ENCODE data around the gene RFC2. TPM values are rescaled to one million over a fixed set of nuclear protein-coding genes. Genes with fewer than 3 reads are reported as not detected.
"Not testable (repeated sequence)": the region's sequence is repeated elsewhere in the genome, so short reads cannot be mapped to it uniquely, and the experiment has no call there.

Gene RFC2
- total and polyA plus RNA-seq, 2 experiments from 2014 or later: 14.6 to 69.2 TPM

DNA sequence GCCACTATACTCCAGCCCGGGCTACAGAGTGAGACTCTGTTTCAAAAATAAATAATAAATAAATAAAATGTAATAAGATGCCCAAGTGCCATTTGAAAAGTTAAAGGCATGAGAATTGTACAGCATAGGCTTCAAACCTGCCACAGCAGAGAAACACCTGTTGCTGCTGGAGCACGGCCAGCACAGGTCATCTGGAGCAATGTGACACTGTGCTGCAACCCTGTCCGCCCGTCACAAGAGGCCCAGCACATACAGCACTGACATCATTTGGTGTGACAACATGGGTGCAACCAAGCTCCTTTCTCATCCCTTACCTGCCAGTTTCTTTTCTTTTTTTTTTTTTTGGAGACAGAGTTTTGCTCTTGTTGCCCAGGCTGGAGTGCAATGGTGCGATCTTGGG lies 1.3 kb downstream of the RFC2 start:
- TF ChIP-seq, protein P1, sequence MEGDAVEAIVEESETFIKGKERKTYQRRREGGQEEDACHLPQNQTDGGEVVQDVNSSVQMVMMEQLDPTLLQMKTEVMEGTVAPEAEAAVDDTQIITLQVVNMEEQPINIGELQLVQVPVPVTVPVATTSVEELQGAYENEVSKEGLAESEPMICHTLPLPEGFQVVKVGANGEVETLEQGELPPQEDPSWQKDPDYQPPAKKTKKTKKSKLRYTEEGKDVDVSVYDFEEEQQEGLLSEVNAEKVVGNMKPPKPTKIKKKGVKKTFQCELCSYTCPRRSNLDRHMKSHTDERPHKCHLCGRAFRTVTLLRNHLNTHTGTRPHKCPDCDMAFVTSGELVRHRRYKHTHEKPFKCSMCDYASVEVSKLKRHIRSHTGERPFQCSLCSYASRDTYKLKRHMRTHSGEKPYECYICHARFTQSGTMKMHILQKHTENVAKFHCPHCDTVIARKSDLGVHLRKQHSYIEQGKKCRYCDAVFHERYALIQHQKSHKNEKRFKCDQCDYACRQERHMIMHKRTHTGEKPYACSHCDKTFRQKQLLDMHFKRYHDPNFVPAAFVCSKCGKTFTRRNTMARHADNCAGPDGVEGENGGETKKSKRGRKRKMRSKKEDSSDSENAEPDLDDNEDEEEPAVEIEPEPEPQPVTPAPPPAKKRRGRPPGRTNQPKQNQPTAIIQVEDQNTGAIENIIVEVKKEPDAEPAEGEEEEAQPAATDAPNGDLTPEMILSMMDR (IDR thresholded peaks at IDR 0.05; ENCODE audit: low read depth, low read length): no peak
- Histone ChIP-seq H3K4me3 (peak overlapping the region; percentile 55), H3K27ac (no peak overlapping the region), H3K27me3 (no peaks in the 10 kb centered on the region), H3K36me3 (peaks cover 13% of the 10 kb centered on the region), H3K9me3 (ENCODE audit: low read depth) (no peaks in the 10 kb centered on the region), H3K4me1 (ENCODE audit: low read depth) (peaks cover 3% of the 10 kb centered on the region)
- no peak for DNase-seq (ENCODE audit: low read depth in 1 of 2, low spot score in 1 of 2)

DNA sequence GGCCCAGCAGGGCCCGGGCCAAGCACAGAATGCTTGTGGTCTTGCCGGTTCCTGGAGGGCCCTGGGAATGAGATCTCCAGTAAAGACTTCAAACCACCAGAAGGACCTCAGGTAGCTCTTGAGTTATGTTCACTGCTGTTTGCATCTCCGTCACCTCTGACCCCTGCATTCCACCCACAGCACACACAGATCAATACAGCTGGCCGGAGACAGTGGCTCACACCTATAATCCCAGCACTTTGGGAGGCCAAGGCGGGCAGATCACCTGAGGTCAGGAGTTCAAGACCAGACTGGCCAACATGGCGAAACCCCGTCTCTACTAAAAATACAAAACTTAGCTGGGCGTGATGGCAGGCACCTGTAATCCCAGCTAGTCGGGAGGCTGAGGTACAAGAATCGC lies 5.1 kb downstream of the RFC2 start:
- H3K9me3 ChIP-seq (ENCODE audit: low read depth); DNase-seq (ENCODE audit: low read depth in 1 of 2, low spot score in 1 of 2); H3K4me3 ChIP-seq; H3K4me1 ChIP-seq (ENCODE audit: low read depth); H3K27me3 ChIP-seq; H3K27ac ChIP-seq: not testable (repeated sequence)
- peaks cover 17% of the 10 kb centered on the region for H3K36me3 ChIP-seq

DNA sequence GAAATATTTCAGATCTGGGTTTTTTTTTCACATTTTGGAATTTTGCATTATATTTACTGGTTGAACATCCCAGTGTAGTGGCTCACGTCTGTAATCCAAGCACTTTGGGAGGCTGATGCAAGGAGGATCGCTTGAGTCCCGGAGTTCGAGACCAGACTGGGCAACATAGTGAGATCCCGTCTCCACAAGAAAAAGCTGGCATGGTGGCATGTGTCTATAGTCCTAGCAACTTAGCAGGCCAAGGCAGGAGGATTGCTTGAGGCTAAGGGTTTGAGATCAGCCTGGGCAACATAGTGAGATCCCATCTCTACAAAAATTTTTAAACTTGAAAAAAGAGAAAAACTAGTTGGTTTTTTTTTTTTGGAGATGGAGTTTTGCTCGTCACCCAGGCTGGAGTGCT lies 6.0 kb downstream of the RFC2 start:
- Histone ChIP-seq H3K9me3 (ENCODE audit: low read depth) (no peaks in the 10 kb centered on the region), H3K27me3 (no peaks in the 10 kb centered on the region), H3K27ac (no peak overlapping the region), H3K36me3 (peaks cover 19% of the 10 kb centered on the region), H3K4me3 (no peak overlapping the region), H3K4me1 (ENCODE audit: low read depth) (peaks cover 1% of the 10 kb centered on the region)
- TF ChIP-seq, protein P1 (IDR thresholded peaks at IDR 0.05; ENCODE audit: low read depth, low read length): no peak
- no peak for DNase-seq (ENCODE audit: low read depth in 1 of 2, low spot score in 1 of 2)

DNA sequence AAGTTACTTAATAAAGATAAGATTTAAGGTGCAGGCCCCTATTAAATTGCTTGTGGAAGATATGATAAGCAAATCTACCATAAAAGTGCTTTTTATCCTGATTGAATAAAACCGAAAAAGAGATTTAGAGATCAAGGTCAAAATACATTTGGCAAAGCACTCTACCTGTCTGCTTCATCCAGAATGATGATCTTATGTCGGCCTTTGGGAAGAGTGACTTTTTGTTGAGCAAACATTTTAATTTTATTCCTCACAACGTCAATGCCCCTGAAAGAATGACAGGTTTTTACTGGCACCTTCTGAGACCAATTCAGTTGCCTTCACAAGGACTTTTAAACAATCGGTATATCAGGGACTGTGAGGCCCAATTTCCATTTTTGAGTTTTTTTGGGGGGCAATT lies 7.7 kb downstream of the RFC2 start:
- Histone ChIP-seq H3K27ac (no peak overlapping the region), H3K36me3 (peaks cover 21% of the 10 kb centered on the region), H3K4me1 (ENCODE audit: low read depth) (no peaks in the 10 kb centered on the region), H3K27me3 (no peaks in the 10 kb centered on the region), H3K4me3 (no peak overlapping the region), H3K9me3 (ENCODE audit: low read depth) (no peaks in the 10 kb centered on the region)
- TF ChIP-seq, protein P1 (IDR thresholded peaks at IDR 0.05; ENCODE audit: low read depth, low read length): no peak
- DNase-seq (ENCODE audit: low read depth in 1 of 2, low spot score in 1 of 2): no peak

DNA sequence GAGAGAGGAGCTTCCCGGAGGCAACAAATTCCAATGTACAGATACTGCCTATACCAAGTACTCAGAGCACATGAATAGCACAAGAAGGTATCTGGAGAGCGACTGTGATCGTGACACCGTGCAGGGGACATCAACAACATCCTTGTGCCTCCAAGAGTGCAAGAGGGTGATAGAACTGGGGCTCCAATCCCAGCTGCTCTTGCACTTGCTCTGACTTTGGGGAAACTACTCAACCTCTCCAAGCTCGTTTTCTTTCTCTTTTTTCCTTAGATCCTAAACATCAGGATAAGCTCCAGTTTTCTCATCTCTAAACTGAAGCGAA lies 12.1 kb downstream of the RFC2 start:
- Histone ChIP-seq H3K27me3 (no peaks in the 10 kb centered on the region), H3K9me3 (ENCODE audit: low read depth) (no peaks in the 10 kb centered on the region), H3K4me3 (no peak overlapping the region), H3K4me1 (ENCODE audit: low read depth) (no peaks in the 10 kb centered on the region), H3K36me3 (peaks cover 22% of the 10 kb centered on the region), H3K27ac (no peak overlapping the region)
- TF ChIP-seq, protein P1 (IDR thresholded peaks at IDR 0.05; ENCODE audit: low read depth, low read length): no peak
- DNase-seq (ENCODE audit: low read depth in 1 of 2, low spot score in 1 of 2): no peak

DNA sequence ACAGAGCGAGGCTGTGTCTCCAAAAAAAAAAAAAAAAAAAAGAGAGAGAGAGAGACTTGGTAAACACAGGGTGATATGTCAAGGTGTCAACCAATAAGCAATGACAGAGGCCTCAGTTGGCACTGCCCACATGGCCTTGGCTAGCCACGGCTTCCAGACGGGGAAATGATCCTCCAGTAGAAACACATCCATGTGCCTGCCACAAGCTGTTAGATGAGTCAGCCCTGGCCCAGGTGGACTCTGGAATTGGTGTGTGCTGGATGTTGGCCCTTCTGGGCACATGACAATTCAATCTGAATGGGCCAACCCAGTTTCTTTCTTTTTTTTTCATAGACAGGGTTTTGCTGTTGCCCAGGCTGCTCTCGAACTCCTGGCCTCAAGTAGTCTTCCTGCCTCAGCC lies 13.7 kb downstream of the RFC2 start:
- H3K4me1 ChIP-seq (ENCODE audit: low read depth): no peaks in the 10 kb centered on the region

More for the DNA sequence above, 13.7 kb downstream of the RFC2 start:
- no peak for DNase-seq (ENCODE audit: low read depth in 1 of 2, low spot score in 1 of 2)
- no peaks in the 10 kb centered on the region for H3K27me3 ChIP-seq
- no peak overlapping the region for H3K4me3 ChIP-seq
- no peaks in the 10 kb centered on the region for H3K9me3 ChIP-seq (ENCODE audit: low read depth)
- H3K36me3 ChIP-seq: peaks cover 28% of the 10 kb centered on the region
- TF ChIP-seq, protein P1 (IDR thresholded peaks at IDR 0.05; ENCODE audit: low read depth, low read length): no peak
- no peak overlapping the region for H3K27ac ChIP-seq
